SK-N-DZ (cell line): Measurements from ENCODE around the gene LEO1.
"Not testable (repeated sequence)": the region's sequence is repeated elsewhere in the genome, so short reads cannot be mapped to it uniquely, and the experiment has no call there.

Experiments
- DNase-seq: peaks from one replicate; pipeline ENCODE4 v3.0.0-alpha.2; 2015; ENCODE audit warnings: low spot score

LEO1 gene

DNA sequence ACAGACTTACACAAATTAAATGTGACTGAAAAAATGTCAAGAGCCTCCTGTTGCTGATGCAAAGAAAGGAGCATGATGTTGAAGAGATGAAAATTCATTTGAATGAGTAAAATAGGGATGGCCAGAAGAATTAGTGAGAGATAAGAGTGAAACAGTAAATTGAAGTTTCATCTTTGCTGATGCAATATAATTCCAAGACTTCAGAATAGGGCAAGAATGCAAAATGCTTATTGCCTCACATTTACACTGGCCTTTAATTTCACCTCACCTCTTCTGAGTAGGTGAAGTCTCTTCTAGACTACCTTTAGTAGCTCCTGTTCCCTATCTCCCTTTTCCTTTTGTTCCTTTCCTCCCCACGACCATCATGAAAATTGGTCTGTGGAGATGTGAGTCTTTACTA, 32.1 kb upstream of the LEO1 start:
- no peak for DNase-seq

DNA sequence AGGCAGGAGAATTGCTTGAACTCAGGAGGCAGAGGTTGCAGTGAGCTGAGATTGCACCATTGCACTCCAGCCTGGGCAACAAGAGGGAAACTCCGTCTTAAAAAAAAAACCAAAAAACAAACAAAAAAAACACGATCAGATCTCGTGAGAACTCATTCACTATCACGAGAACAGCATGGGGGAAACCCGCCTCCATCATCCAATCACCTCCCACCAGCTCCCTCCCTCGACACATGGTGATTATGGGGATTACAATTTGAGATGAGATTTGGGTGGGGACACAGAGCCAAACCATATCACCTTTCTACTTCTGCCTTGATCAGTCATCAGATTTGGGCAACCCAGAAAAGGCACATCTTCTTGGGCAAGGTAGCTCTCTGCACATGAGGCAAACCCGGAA, 31.5 kb upstream of the LEO1 start:
- not testable (repeated sequence) for DNase-seq

DNA sequence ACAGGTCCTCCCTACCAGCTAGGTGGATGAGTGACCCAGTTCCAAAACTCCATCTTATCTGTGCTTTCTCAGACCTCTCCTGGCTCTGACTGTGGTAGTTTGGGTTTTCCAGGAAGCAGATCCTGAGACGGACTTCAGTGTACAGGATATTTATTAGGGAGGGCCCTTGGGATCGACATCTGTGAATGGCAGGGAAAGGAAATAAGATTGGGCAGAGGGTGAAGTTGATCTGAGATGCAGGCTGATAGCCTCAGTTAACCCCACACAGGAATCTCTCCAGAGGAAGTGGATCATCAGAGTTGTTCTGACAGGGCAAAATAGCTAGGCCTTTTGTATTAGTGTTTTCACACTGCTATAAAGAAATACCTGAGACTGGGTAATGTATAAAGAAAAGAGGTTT, 30.8 kb upstream of the LEO1 start:
- DNase-seq = no peak

DNA sequence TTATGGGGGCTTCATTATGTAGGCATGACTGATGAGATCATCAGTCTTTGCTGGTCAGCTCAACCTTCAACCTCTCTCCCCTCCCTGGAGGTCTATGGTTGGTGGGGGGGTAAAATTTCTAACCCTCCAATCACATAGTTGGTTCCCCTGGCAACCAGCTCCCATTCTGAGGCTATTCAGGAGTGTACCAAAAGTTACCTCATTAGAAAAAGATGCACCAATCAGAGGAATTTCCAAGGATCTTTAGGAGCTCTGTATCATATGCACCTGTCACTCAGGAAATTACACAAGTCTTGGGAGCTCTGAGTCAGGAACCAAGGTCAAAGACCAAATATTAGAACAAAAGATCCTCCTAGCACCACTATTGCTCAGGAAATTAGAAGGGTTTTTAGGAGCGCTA, 21.4 kb upstream of the LEO1 start:
- DNase-seq = no peak

DNA sequence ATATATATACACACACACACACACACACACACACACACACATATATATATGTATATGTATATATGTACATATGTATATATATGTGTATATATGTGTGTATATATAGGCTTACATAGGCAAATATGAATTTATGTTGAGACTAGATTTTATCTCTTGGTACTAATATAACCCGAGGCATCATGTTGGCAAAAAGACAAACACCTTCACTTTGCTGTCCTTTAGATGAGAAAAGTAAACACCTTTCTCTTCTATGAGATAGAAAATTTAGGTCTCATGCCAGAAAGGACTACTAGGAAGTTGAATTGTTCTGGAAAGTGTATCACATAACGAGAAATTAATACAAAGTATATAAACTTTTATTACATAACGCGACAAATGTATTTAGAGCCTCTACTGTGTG, 19.6 kb upstream of the LEO1 start:
- no peak for DNase-seq

DNA sequence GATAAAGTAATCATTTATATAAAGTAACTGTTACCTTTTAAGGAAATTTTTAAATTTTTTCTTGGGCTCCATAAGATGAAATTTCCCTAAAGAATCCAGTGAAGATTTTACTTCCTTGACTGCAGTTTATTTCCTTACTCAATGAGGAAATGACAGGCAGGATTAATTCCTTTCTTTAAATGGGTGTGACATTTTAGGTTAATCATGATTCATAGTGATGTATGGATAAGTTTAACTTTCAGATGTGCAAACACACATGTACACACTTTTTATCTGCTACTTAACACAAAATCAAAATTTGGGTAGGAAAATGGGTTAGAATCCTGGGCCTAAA, 11.2 kb upstream of the LEO1 start:
- DNase-seq = no peak

DNA sequence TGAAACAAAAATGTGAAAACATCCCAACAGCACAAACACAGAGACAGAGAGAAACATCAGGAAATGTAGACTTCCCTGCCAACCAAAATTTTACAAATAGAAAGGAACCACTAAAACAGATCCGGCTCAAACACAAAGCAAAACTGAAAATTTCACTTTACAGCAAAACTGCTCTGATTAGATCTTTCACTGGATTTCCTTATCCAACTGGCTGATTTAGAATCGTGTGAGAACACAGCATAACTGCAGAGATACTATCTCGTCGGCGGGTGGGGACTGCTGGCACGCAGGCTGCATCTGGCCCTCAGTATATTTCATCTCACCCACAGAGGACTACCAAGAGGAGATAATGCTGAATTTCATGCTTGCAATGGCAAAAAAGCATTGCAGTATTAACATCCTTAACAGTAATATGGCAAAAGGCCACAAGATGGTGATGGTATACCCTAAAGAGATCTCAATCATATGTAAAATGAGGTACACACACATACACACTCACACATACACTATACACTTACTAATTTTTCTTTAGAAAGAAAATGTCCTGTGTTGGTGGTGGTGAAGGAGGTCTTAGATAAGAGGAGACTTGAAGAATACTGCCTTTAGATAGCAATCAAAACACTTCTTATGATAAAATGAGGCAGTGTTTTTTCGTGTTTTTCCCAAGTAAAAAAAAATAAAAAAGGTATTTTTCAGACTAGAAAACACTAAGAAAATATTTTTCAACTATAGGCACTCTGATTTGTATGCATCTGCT, 10.6 kb upstream of the LEO1 start:
- peak; percentile 56 for DNase-seq

DNA sequence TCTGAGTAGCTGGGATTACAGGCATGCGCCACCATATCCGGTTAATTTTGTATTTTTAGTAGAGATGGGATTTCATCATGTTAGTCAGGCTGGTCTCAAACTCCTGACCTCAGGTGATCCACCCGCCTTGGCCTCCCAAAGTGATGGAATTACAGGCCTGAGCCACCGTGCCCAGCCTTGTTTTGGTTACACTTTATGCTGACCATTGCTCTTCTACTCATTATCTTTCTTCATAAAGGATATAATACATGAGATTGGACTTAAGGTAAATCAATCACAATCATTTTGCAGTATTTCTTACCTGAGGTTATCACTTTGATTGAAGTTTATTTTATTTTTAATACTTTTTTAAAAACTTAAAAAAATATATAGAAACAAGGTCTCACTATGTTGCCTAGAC, 2.2 kb upstream of the LEO1 start:
- DNase-seq = no peak

DNA sequence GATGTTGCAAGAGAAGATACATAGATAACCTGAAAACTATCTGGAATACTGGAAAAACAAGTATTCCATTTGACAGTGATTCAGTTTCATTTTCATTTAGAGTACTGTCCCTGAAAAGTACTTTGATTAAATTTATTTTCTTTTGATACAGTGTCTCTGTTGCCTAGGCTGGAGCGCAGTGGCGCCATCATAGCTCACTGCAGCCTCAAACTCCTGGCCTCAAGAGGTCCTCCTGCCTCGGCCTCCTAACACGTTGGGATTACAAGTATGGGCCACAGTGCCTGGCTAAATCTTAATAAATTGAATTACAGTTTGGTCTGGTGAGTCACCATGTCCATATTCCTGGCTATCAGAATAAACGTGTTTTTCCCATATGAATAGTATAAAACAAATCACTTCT, 1.6 kb upstream of the LEO1 start:
- no peak for DNase-seq

DNA sequence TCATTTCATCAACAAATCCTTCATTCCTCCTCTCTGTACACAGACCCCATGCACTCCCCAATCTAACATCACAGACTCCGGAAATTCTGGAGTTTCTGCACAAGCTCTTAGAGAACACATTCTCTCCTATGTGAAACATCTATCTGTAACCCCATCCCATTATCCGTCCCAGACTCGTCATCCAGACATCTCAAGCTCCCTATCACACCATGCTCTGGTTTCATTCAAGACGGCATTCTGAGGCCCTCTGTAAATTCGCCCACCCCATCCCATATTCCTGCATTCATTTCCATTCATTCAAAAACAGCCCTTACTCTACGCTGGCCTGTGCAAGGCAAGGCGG, 575 bp downstream of the LEO1 start:
- no peak for DNase-seq

DNA sequence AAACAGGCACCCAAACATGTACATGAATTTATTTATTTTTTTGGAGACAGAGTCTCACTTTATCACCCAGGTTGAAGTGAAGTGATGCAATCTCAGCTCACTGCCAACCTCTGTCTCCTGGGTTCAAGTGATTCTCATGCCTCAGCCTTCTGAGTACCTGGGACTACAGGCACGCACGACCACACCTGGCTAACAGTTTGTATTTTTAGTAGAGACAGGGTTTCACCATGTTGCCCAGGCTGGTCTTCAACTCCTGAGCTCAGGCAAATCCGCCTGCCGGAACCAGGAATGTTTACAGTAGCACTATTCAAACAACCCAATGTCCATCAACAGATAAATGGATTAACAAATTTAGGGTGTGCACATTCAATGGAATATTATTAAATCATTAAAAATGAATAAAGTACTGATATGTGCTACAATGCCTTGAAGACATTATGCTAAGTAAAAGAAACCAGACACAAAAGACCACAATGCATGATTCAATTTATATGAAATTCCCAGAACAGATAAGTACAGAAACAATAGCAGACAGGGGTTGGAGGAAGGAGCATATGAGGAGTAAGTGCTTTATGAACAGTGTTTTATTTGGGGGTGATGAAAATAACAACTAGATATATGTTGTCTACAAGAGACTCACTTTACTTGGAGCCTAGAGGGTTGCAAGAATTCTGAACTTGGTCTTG, 1.3 kb downstream of the LEO1 start:
- no peak for DNase-seq

DNA sequence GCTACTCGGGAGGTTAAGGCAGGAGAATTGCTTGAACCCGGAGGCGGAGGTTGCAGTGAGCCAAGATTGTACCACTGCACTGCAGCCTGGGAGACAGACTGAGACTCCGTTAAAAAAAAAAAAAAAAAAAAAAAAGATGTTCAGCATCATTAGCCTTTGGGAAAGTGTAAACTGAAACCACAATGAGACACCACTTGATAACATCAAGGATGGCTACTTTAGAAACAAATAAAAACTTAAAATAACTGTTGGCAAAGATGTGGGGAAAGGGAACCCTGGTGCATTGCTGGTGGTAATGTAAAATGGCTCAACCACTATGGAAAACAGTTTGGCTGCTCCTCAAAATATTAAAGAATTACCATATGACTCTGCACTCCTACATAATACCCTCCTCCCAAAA, 1.9 kb downstream of the LEO1 start:
- no peak for DNase-seq

DNA sequence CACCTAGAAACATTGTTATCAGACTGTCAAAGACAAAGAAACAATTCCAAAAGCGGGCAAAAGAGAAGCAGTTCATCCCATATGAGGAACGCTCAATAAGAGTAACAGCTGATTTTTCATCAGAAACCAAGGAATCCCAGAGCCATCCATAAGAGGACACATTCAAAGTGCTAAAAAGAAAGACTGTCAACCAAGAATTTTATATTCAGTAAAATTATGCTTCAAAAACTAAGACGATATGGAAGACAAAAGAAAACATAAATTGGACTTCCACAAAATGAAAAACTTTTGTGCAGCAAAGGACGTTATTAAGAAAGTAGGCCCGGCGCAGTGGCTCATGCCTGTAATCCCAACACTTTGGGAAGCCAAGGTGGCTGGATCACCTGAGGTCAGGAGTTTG, 4.0 kb downstream of the LEO1 start:
- no peak for DNase-seq

DNA sequence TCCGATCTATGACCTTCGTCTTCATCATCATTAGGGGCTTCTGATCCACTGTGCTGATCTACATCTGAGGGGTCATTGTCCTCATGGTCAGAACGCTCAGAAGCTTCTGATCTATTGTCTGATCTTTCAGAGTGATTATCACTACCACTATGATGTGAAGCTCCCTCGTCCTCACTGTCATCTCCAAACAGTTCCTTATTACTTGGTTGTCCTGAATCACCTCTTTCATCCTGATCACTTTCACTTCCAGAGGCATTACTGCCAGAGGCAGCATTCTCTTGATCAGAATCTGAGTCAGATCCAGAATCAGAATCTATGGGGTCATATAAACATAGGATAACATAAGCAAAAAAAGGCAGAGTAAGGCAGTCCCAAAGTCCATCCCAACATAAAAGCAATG, 5.4 kb downstream of the LEO1 start:
- DNase-seq = no peak

DNA sequence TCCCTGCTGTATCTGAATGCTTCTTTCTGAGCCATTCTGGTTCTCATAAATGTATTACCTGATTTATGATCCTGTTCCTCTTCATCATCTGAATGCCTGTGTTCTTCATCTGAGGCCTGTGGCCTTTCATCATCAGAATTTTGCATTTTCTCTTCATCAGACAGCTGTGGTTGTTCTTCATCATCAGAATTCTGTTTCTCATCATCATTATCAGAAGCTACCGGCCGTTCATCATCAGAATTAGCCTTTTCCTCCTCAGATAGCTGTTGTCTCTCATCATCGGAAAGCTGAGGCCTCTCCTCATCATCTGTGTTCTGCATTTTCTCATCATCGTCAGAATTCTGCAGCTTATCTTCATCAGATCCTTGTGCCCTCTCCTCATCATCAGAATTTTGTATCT, 5.9 kb downstream of the LEO1 start:
- DNase-seq = peak; percentile 82

DNA sequence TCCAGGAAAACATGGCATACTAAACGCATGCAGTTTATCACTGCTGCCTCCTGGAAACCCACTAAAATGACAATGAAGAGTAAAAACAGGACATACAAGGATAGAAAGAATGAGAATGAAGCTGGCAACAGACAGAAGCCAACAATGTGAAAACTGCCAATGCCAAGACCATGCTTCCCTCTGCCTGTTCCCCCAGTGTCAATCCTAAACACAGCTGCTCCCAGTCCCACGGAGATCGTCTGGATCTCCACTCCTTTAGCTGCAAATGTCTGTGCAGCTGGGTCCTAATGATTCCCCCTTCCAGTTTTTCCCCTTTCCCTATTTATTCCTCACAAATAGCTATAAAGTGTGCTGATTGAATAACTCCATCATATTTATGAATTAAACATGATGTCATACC, 16.1 kb downstream of the LEO1 start:
- DNase-seq = no peak

DNA sequence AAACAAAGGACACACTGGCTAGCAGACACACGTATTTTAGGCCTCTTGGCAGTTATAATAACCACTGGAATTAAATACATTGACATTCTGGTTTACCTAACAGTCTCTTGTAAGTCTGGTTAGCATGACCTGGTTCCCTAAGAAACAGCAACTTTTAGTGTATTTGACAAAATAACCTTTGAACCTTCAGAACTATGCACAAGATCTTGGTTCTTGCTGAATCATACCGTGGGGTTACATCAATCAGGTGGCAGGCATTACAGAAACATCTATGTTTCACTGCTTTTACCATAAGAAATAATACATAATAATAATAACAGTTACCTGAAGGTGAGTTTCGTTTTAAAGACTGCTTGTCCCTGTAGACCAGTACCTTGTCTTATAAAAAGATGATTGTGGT, 18.8 kb downstream of the LEO1 start:
- no peak for DNase-seq

DNA sequence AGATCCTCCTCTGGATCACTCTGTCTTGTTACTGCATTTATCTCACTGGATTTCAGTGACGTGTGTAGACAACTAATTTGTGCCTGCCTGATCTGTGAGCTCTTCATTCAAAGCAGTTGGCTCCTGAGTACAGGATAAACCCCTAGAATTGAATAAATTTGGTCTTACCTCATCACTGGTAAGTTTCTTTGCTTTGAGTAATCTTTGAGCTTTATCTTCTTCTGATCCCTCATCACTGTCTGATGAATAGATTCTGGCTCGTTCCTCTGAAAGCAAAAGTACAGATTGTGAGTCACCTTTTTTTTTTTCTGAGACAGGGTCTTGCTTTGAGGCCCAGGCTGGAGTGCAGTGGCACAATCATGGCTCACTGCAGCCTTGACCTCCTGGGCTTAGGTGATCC, 24.5 kb downstream of the LEO1 start:
- no peak for DNase-seq

DNA sequence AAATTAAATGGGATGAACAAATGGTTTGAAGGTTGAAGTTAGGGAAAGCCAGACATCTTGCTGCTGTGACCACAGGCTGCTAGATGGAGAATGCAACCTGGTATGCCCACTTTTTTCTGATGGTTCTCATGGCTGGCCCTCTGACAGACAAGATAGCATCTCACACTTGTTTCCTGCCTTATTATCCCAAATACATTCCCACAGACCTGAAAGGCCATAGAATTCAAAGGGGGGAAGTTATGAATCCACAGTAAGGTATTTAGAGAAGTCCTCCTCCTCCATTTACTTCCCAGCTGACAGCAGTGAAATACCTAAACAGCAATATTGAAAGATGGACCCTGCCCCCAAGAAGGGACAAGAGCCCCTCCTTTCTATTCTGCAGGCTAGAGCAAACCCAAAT, 32.4 kb downstream of the LEO1 start:
- no peak for DNase-seq

DNA sequence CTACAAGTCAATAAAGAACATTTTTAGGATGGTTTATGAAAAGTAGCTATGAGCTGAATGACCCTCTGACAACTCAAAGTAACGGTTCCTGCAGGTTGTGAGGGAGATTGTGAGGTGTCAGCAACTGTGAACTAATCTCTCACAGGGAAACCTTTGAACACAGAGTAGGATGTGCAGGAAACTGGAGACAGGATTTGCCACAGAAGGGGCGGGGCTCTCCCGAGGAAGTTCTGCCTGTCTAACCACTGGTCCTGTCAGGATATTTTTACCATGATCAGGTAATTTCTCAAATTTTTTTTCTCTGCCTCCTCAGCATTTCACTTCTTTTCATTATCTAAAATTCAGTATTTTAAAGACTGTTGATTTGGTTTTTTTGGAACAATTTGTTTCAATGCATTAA, 33.3 kb downstream of the LEO1 start:
- no peak for DNase-seq

DNA sequence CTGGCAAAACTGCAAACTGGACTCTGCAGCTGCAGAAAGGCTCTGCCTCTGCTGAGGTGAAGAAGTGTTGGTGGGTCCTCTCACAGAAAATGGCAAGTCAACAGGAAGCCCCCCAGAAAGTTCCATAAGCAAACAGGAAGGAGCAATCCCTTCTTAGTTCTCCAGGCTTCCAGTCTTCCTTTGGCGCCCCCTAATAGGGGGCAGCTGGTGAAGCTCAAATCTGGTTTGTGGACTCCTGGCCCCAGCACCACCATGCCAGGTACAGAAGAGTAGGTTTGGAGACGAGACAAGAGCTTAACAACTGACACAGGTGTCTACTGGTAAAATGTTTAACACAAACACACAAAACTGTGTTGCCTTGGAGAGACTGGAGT, 35.5 kb downstream of the LEO1 start:
- DNase-seq = no peak

DNA sequence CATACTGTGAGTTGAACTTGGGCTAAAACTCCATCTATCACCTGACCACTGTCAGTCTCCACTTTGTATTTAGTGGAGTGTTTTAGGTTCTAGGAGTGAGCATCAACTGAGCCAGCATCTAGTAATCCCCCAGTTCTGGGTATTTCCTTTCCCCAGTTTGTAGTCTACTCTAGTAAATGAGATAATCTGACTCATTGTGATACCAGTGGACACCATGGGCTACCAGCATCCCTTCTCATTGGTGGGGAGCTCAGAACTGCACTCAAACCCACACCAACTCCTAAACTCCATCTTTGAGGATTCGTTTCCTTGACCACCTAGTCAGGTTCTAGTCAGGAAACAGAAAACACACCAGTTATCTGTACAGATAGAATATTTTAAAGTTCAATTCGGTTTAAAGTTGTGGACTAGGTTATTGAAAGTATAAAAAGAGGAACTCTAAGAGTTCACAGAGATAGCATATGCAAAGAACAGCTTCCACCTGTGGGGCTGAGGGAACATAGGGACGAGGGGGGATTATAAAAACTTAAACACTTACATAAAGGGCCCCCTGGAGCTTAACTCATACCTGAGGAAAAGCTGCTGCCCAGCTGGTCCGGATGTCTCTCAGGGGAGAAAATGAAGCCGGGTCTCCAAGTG, 36.0 kb downstream of the LEO1 start:
- DNase-seq = no peak

DNA sequence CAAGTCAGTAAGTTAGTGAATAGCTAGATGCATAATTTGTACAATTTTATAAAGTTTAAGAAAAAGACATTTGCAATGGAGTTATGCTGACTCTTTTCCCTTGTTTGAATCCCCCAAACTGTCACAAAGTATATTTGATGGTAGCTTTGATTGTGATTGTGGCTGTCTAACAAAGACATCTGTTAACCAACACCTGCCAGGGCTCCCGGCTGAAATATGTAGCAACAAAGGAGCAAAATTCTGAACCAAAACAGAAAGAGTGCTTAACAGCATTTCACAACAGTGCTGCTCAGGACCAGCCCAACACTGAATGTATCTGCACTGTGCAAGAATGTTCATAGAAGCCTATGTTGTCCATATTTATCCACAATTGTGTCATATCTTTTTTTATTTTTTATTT, 39.4 kb downstream of the LEO1 start:
- no peak for DNase-seq

DNA sequence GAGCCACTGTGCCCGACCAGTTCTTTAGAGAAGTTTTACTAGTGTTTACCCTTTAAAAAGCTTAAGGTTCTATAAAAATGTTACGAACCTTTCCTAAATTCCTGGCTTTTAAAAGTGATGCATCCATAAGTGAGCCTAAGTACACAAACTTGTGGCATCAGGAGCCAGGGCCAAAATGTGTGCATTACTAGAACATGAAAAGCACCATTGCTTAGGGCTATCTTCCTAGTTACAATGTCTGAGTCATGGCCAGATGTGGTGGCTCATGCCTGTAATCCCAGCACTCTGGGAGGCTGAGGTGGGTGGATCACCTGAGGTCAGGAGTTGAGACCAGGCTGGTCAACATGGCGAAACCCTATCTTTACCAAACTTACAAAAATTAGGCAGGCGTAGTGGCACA, 39.9 kb downstream of the LEO1 start:
- DNase-seq = no peak
